HL-60 (cell line): Measurements from ENCODE around the gene ASB8.

ENCODE experiments used
- CTCF ChIP-seq: IDR thresholded peaks from one replicate; pipeline ENCODE4 v1.5.1; 2011; ENCODE audit warnings: low read length, control low read depth, inconsistent platforms; ENCODE audit not compliant: insufficient read depth
- REST ChIP-seq: IDR thresholded peaks from 2 replicates; pipeline ENCODE4 v1.6.1; 2012; ENCODE audit warnings: low read depth; ENCODE audit not compliant: insufficient replicate concordance

- TF ChIP-seq CTCF: no peak
- no peak for TF ChIP-seq REST
Observed at GRCh38 chr12:48131517-48131916, 25.8 kb downstream of the ASB8 start.
